HepG2 (cell line): ENCODE measurements around the gene SLC6A7. TPM values are rescaled to one million over a fixed set of nuclear protein-coding genes. Genes with fewer than 3 reads are reported as not detected.
"Not testable (repeated sequence)": the region's sequence is repeated elsewhere in the genome, so short reads cannot be mapped to it uniquely, and the experiment has no call there.

Source experiments
- ATAC-seq: fragments of 200-7000 bp; cut with Tn5 transposase; 3 replicates; pipeline ENCODE4 v1.9.1; 2020; ENCODE audit warnings: mild to moderate bottlenecking, moderate library complexity
- BruUV-seq: library from RNA; stranded (reverse); fragments of 400-500 nt; replicated peaks from 2 replicates; lab custom pipeline; 2021; lab: Mats Ljungman, UMichigan
- CTCF ChIA-PET: fragments of 300-600 bp; formaldehyde crosslinking; extraction: SDS; loops from one replicate; lab custom pipeline; 2021; ENCODE audit warnings: low total read pairs, inconsistent platforms, low intra/inter-chr PET ratio; lab: Yijun Ruan, JAX
- POLR2A ChIA-PET: fragments of 350-600 bp; sonication (Branson Sonifier 250); formaldehyde crosslinking; loops from one replicate; lab custom pipeline; 2020; ENCODE audit warnings: antibody characterized with exemption, inconsistent platforms; lab: Yijun Ruan, JAX
- DNase-seq: peaks from one replicate; pipeline ENCODE4 v3.0.0-alpha.2; 2015; ENCODE audit warnings: low spot score
- FAIRE-seq: peaks from 3 replicates; lab custom pipeline; 2011; peaks lifted over from hg19 to GRCh38; lab: Jason Lieb, UNC
- H2AFZ ChIP-seq: one replicate; pipeline ENCODE4 v1.6.1; 2011; ENCODE audit warnings: low read length, inconsistent platforms
- H3K27ac ChIP-seq: fragments of 300-600 bp; 3 replicates; pipeline ENCODE4 v1.8.0; 2011; ENCODE audit warnings: mixed run types, mild to moderate bottlenecking, mixed read lengths, low read length, inconsistent platforms; ENCODE audit not compliant: insufficient read depth; ENCODE audit errors: extremely low read length
- H3K27me3 ChIP-seq, 2 experiments: fragments of 200-600 bp in 1 of 2; 2 replicates in 1 of 2; 3 replicates in 1 of 2; pipeline versions ENCODE4 v1.6.0 to v1.8.0; 2011; ENCODE audit warnings: low read length in 2 of 2, mild to moderate bottlenecking in 2 of 2, moderate library complexity in 2 of 2, inconsistent platforms in 1 of 2; ENCODE audit not compliant: insufficient read depth in 2 of 2, control insufficient read depth in 1 of 2
- H3K36me3 ChIP-seq, 2 experiments: fragments of 200-600 bp in 1 of 2; replicated peaks in 1 of 2; 2 replicates in 1 of 2; 3 replicates in 1 of 2; pipeline versions ENCODE4 v1.5.1 to v1.8.0; 2011; ENCODE audit warnings: low read length in 2 of 2, inconsistent platforms in 1 of 2; ENCODE audit not compliant: insufficient read depth in 2 of 2, control insufficient read depth in 1 of 2
- H3K4me1 ChIP-seq: 2 replicates; pipeline ENCODE4 v1.5.1; 2012; ENCODE audit warnings: low read length, inconsistent platforms; ENCODE audit not compliant: insufficient read depth
- H3K4me2 ChIP-seq: 2 replicates; pipeline ENCODE4 v1.6.0; 2011; ENCODE audit warnings: low read depth, low read length, inconsistent platforms
- H3K4me3 ChIP-seq, 3 experiments: fragments of 200-600 bp in 1 of 3; sonication (generic), shearing (Covaris generic) in 1 of 3; replicated peaks in 1 of 3; 2 replicates each; pipeline ENCODE4 v1.5.1; 2011 to 2016; ENCODE audit warnings: low read length in 3 of 3, inconsistent platforms in 2 of 3, low read depth in 2 of 3, mild to moderate bottlenecking in 2 of 3, control low read depth in 1 of 3, mixed read lengths in 1 of 3; ENCODE audit not compliant: insufficient read depth in 1 of 3
- H3K79me2 ChIP-seq: one replicate; pipeline ENCODE4 v1.6.1; 2011; ENCODE audit warnings: low read length, inconsistent platforms; ENCODE audit not compliant: insufficient read depth
- H3K9ac ChIP-seq: 2 replicates; pipeline ENCODE4 v1.6.0; 2011; ENCODE audit warnings: mild to moderate bottlenecking, low read depth, low read length, inconsistent platforms; ENCODE audit not compliant: insufficient read depth
- H3K9me3 ChIP-seq: 2 replicates; pipeline ENCODE4 v1.5.1; 2012; ENCODE audit warnings: mild to moderate bottlenecking, low read length
- H4K20me1 ChIP-seq: 2 replicates; pipeline ENCODE4 v1.6.0; 2011; ENCODE audit warnings: inconsistent platforms, mild to moderate bottlenecking, low read length, moderate library complexity; ENCODE audit not compliant: insufficient read depth
- HOXA7 ChIP-seq: sonication (generic); formaldehyde crosslinking; IDR thresholded peaks from 2 replicates; pipeline ENCODE4 v1.8.1; 2022; ENCODE audit warnings: mild to moderate bottlenecking, missing genetic modification reagents, moderate library complexity
- PRPF4 ChIP-seq: fragments of 200-400 bp; formaldehyde crosslinking; IDR thresholded peaks from 2 replicates; pipeline ENCODE4 v1.6.1; 2016; ENCODE audit warnings: low read length, low read depth; ENCODE audit not compliant: poor library complexity, severe bottlenecking
- ZNF143 ChIP-seq: sonication (generic); formaldehyde crosslinking; IDR thresholded peaks from 2 replicates; pipeline ENCODE4 v1.4.0; 2020; ENCODE audit warnings: missing genetic modification reagents
- ZNF20 ChIP-seq: sonication (generic); formaldehyde crosslinking; IDR thresholded peaks from 2 replicates; pipeline ENCODE4 v1.4.0; 2020; ENCODE audit warnings: mild to moderate bottlenecking, moderate library complexity, missing genetic modification reagents
- WGBS: methylation state at CpG from one replicate; pipeline ENCODE4 v1.1.6; 2017; ENCODE audit warnings: low lambda C conversion rate; 5-methylcytosine and 5-hydroxymethylcytosine counted together
- in situ Hi-C: cut with HindIII; loops from 2 replicates; pipeline ENCODE4 v1.10.0; 2017; ENCODE audit warnings: low pct_unique_long_range_greater_than_20kb; ENCODE audit not compliant: extremely low pct_ligation_motif_present
- intact Hi-C: fragments of 100-400 bp; cut with micrococcal nuclease; formaldehyde crosslinking; loops from one replicate; pipeline ENCODE4 v1.10.0; 2022; ENCODE audit not compliant: unreplicated experiment
- polyA plus RNA-seq, 8 experiments: library from polyadenylated mRNA; depleted of rRNA in 3 of 8; stranded (reverse) in 7 of 8; unstranded in 1 of 8; fragments of >200 nt; fragmentation: Illumina TruSeq in 4 of 8; extraction: Trizol in 4 of 8; gene quantifications; 2 replicates each; pipeline versions ENCODE4 v1.2.1 to v1.2.3, GENCODE V29; 2011 to 2016; ENCODE audit warnings: low read depth in 4 of 8, missing spikeins in 1 of 8, mixed read lengths in 1 of 8; ENCODE audit not compliant: insufficient read depth in 1 of 8
- total RNA-seq, 5 experiments: library from RNA; depleted of rRNA; stranded (reverse); fragments of >200 nt; fragmentation: Illumina TruSeq; extraction: Trizol; gene quantifications; 2 replicates each; pipeline ENCODE4 v1.2.3, GENCODE V29; 2016; ENCODE audit warnings: low read depth in 1 of 5

SLC6A7 gene
- total and polyA plus RNA-seq, 2 of the 13 experiments (the other 11 are each of a cell fraction or from before 2014, with no cell fraction given) = not detected

DNA sequence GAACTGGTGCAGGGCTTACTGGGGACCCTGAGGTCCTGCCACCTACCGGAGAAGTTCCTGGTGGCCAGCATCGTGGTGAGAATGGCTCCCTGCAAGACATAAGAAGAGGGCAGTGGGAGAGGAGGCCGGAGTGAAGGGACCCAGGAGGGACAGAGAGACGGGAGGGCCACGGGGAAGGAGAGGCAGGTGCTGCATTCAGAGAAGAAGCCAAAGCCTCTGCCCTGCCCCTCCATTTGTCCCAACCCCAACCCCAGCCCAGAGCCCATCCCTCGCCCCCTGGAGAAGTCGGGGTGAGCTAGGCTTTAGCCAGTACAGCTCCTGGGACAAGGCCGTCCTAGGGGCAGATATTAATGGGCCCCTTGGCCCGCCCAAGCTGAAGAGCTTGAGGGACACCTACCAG, 57.9 kb downstream of the SLC6A7 start:
- Histone ChIP-seq H2AFZ (no peak overlapping the region), H3K79me2 (no peaks in the 10 kb centered on the region), H3K36me3 (no peaks in the 10 kb centered on the region), H3K9ac (no peak overlapping the region), H3K4me3 (no peak overlapping the region), H3K9me3 (no peaks in the 10 kb centered on the region), H3K27me3 (peaks cover 5 to 60% of the 10 kb centered on the region in 2 experiments; a peak in 4 of 5 replicates), H3K4me1 (peaks cover 15% of the 10 kb centered on the region), H4K20me1 (no peaks in the 10 kb centered on the region), H3K27ac (no peak overlapping the region), H3K4me2 (no peak overlapping the region)
- TF ChIP-seq PRPF4 (no peak), ZNF20 (no peak), HOXA7 (CRISPR knock-in tag) (no peak), ZNF143 (CRISPR knock-in tag) (no peak)
- intact Hi-C loops = no loop called here
- WGBS = 46% methylated on average over 5 of the region's 9 CpGs
- ChIA-PET POLR2A (no interaction called here), CTCF (no interaction called here)
- ATAC-seq = no peak
- no peak for FAIRE-seq
- in situ Hi-C loops = no loop called here
- BruUV-seq = no TSS peak
- DNase-seq = no peak

DNA sequence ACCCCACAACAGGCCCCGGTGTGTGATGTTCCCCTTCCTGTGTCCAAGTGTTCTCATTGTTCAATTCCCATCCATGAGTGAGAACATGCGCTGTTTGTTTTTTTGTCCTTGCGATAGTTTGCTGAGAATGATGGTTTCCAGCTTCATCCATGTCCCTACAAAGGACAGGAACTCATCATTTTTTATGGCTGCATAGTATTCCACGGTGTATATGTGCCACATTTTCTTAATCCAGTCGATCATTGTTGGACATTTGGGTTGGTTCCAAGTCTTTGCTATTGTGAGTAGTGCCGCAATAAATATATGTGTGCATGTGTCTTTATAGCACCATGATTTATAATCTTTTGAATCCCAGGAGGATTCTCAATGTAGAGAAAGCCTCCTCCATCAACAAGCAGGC, 58.6 kb downstream of the SLC6A7 start:
- POLR2A ChIA-PET, FAIRE-seq, H3K27ac ChIP-seq, H4K20me1 ChIP-seq, H3K36me3 ChIP-seq, ATAC-seq, BruUV-seq, H3K4me2 ChIP-seq, DNase-seq, H3K9me3 ChIP-seq, CTCF ChIA-PET, in situ Hi-C loops, H3K79me2 ChIP-seq, H3K4me3 ChIP-seq, intact Hi-C loops, H2AFZ ChIP-seq, H3K9ac ChIP-seq: not testable (repeated sequence)
- WGBS = 50% methylated on average over 6 of the region's 6 CpGs
- Histone ChIP-seq H3K4me1 (peaks cover 23% of the 10 kb centered on the region), H3K27me3 (peaks cover 5 to 58% of the 10 kb centered on the region in 2 experiments; a peak in 4 of 5 replicates)
